NB4 (cell line): ENCODE results near the gene PARD6G.
"Not testable (repeated sequence)": the region's sequence is repeated elsewhere in the genome, so short reads cannot be mapped to it uniquely, and the experiment has no call there.

Source experiments
- DNase-seq: peaks from one replicate; pipeline ENCODE4 v3.0.0; 2010; ENCODE audit warnings: low read depth
- H3K4me3 ChIP-seq: one replicate; pipeline ENCODE4 v1.5.1; 2011; ENCODE audit warnings: mild to moderate bottlenecking, low read depth, low read length, moderate library complexity
- MYC ChIP-seq: IDR thresholded peaks from 2 replicates; pipeline ENCODE4 v1.6.1; 2011; ENCODE audit warnings: low read depth, low read length
- POLR2A ChIP-seq: IDR thresholded peaks from 2 replicates; pipeline ENCODE4 v1.6.1; 2011; ENCODE audit warnings: mild to moderate bottlenecking; ENCODE audit not compliant: insufficient read length; ENCODE audit errors: extremely low read depth
- TF ChIP-seq, protein P1 (sequence below): IDR thresholded peaks from 2 replicates; pipeline ENCODE4 v1.6.1; 2011; ENCODE audit warnings: low read depth, low read length
- TF ChIP-seq, protein P2 (sequence below): IDR thresholded peaks from one replicate; pipeline ENCODE4 v1.5.1; 2012; ENCODE audit warnings: low read depth, low read length

Gene PARD6G

GRCh38 chr18:80166725-80167124, 80.6 kb downstream of the PARD6G start:
- H3K4me3 ChIP-seq = no peak overlapping the region
- no peak for DNase-seq
- no peak for TF ChIP-seq POLR2A
- TF ChIP-seq, protein P1, sequence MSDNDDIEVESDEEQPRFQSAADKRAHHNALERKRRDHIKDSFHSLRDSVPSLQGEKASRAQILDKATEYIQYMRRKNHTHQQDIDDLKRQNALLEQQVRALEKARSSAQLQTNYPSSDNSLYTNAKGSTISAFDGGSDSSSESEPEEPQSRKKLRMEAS = no peak
- no peak for TF ChIP-seq MYC
- TF ChIP-seq, protein P2, sequence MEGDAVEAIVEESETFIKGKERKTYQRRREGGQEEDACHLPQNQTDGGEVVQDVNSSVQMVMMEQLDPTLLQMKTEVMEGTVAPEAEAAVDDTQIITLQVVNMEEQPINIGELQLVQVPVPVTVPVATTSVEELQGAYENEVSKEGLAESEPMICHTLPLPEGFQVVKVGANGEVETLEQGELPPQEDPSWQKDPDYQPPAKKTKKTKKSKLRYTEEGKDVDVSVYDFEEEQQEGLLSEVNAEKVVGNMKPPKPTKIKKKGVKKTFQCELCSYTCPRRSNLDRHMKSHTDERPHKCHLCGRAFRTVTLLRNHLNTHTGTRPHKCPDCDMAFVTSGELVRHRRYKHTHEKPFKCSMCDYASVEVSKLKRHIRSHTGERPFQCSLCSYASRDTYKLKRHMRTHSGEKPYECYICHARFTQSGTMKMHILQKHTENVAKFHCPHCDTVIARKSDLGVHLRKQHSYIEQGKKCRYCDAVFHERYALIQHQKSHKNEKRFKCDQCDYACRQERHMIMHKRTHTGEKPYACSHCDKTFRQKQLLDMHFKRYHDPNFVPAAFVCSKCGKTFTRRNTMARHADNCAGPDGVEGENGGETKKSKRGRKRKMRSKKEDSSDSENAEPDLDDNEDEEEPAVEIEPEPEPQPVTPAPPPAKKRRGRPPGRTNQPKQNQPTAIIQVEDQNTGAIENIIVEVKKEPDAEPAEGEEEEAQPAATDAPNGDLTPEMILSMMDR = no peak

- no peak for DNase-seq
- no peak overlapping the region for H3K4me3 ChIP-seq
- TF ChIP-seq MYC (no peak), POLR2A (no peak)
- TF ChIP-seq, protein P2 = no peak
- TF ChIP-seq, protein P1 = no peak
Measured at GRCh38 chr18:80166240-80166639, 81.1 kb downstream of the PARD6G start.

DNA sequence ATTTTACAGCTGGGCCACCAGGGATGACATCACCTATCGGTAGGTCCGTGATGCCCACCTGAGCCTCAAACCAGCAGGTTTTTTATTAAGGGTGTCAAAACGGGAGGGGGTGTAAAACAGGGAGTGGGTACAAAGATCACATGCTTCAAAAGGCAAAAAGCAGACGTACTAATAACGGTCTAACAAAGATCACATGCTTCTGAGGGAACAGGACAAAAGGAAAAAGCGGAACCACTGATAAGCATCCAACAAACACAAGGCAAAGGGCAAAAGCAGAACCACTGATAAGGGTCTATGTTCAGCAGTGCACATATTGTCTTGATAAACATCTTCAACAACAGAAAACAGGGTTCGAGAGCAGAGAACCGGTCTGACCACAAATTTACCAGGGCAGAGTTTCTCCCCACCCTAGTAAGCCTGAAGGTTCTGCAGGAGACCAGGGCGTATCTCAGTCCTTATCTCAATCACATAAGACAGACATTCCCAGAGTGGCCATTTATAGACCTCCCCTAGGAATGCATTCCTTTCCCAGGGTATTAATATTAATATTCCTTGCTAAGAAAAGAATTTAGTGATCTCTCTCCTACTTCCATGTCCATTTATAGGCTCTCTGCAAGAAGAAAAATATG, 82.5 kb downstream of the PARD6G start:
- H3K4me3 ChIP-seq, DNase-seq: not testable (repeated sequence)

DNA sequence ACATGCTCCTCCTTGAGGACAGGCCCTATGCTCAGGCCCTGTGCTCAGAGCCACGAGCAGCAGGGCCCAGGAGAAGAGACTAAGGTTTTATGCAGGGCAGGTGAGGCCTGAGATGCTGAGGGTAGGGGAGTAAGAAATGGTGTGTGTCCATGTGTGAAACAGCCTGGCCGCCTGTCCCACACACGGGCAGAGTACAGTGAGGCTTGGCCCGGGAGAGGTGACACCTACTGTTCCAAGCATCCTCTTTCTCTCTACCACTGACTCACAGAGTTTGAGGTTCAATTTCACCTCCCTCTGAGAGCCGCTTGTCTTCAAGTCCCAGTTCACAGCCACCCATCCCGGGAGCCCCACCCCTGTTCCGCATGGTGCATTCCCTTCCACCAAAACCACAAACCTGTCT, 84.1 kb downstream of the PARD6G start:
- TF ChIP-seq MYC (no peak), POLR2A (no peak)
- TF ChIP-seq, protein P1 = no peak
- TF ChIP-seq, protein P2 = no peak
- DNase-seq = no peak
- H3K4me3 ChIP-seq = no peak overlapping the region

DNA sequence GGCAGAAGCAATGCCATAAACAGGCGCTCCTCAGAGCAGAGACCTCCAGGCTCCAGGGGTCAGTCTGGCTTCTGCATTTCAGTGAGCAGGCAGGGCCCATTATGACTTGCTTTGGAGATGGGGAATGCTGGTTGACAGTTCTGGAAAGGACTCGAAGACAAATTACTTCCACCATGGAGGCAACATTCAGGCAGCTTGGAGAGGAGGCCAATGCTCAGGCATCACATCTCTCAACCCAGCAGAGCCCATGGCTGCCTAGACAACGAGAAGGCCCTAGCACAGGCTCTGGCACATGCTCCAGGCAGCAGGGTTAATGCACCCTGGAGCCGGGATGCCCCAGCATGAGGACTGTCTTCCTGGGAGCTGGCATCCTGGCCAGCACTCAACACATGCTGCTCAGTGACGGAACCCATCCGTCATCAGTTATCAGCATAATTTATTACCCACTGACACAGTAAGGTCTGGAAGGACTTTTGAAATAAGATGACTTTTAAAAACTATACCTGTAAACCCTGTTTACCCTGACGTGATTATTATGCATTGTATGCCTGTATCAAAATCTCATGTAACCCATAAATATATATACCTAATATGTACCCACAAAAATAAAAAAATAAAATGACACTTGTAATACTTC, 85.4 kb downstream of the PARD6G start:
- DNase-seq = no peak
- no peak overlapping the region for H3K4me3 ChIP-seq
- TF ChIP-seq, protein P2 = no peak
- no peak for TF ChIP-seq MYC
- no peak for TF ChIP-seq POLR2A
- TF ChIP-seq, protein P1 = no peak

- TF ChIP-seq POLR2A = no peak
- TF ChIP-seq, protein P2 = peak; percentile 35
- peak; percentile 49 for DNase-seq
- no peak overlapping the region for H3K4me3 ChIP-seq
Measured at GRCh38 chr18:80159713-80160636, 87.3 kb downstream of the PARD6G start.
